A549 (cell line): ENCODE measurements around the gene IFNA2. TPM values are rescaled to one million over a fixed set of nuclear protein-coding genes. Genes with fewer than 3 reads are reported as not detected.

ENCODE experiments used
- ATAC-seq, 2 experiments: fragments of 200-7000 bp in 1 of 2; fragments of >200 bp in 1 of 2; cut with Nextera tagmentation in 1 of 2; cut with Tn5 transposase in 1 of 2; 3 replicates each; pipeline versions ENCODE4 v1.8.0 to v1.9.1; 2018 to 2020; ENCODE audit warnings: mild to moderate bottlenecking in 1 of 2, moderate library complexity in 1 of 2
- CTCF ChIA-PET: fragments of 300-600 bp; sonication (Branson Sonifier 250); formaldehyde crosslinking; extraction: SDS; loops from one replicate; lab custom pipeline; 2021; ENCODE audit warnings: antibody characterized with exemption, inconsistent platforms; lab: Yijun Ruan, JAX
- POLR2A ChIA-PET: fragments of 350-600 bp; formaldehyde crosslinking; extraction: SDS; loops from one replicate; lab custom pipeline; 2021; ENCODE audit warnings: antibody characterized with exemption, inconsistent platforms; lab: Yijun Ruan, JAX
- DNase-seq, 2 experiments: peaks; one replicate each; pipeline versions ENCODE4 v3.0.0 to v3.0.0-alpha.2; 2011 to 2016; ENCODE audit warnings: low read depth in 1 of 2, low spot score in 1 of 2
- FAIRE-seq: peaks from 2 replicates; lab custom pipeline; 2011; peaks lifted over from hg19 to GRCh38; lab: Jason Lieb, UNC
- H3K27ac ChIP-seq, 2 experiments: fragments of >200 bp; sonication (Bioruptor Twin); formaldehyde crosslinking; 3 replicates each; pipeline ENCODE4 v1.5.1; 2016 to 2017
- H3K4me1 ChIP-seq: fragments of >200 bp; sonication (Bioruptor Twin); formaldehyde crosslinking; 3 replicates; pipeline ENCODE4 v1.6.1; 2016
- H3K4me2 ChIP-seq: fragments of >200 bp; sonication (Bioruptor Twin); formaldehyde crosslinking; 3 replicates; pipeline ENCODE4 v1.6.1; 2016
- H3K4me3 ChIP-seq: fragments of >200 bp; sonication (Bioruptor Twin); formaldehyde crosslinking; 3 replicates; pipeline ENCODE4 v1.5.1; 2016
- H3K9me3 ChIP-seq: fragments of >200 bp; sonication (Bioruptor Twin); formaldehyde crosslinking; 3 replicates; pipeline ENCODE4 v1.6.1; 2016
- CTCF ChIP-seq: fragments of >200 bp; sonication (Bioruptor Twin); formaldehyde crosslinking; IDR thresholded peaks from 3 replicates; pipeline ENCODE4 v1.5.1; 2016
- ESRRA ChIP-seq: fragments of 150-350 bp; IDR thresholded peaks from 2 replicates; pipeline ENCODE4 v1.6.1; 2014; ENCODE audit warnings: mild to moderate bottlenecking, low read length, borderline replicate concordance
- FOXS1 ChIP-seq: fragments of 250-450 bp; sonication (Bioruptor Pico); IDR thresholded peaks from 2 replicates; pipeline ENCODE4 v1.5.0; 2020; ENCODE audit warnings: mild to moderate bottlenecking, moderate library complexity
- HMGXB4 ChIP-seq: fragments of 250-450 bp; sonication (Bioruptor Pico); IDR thresholded peaks from 2 replicates; pipeline ENCODE4 v1.5.0; 2021; ENCODE audit warnings: mild to moderate bottlenecking, moderate library complexity, borderline replicate concordance
- HOXB5 ChIP-seq: fragments of 250-450 bp; sonication (Bioruptor Pico); IDR thresholded peaks from 2 replicates; pipeline ENCODE4 v1.5.0; 2020; ENCODE audit warnings: mild to moderate bottlenecking, moderate library complexity
- JUN ChIP-seq, 2 experiments: fragments of >200 bp; sonication (Bioruptor Twin); formaldehyde crosslinking; IDR thresholded peaks; 2 replicates in 1 of 2; 3 replicates in 1 of 2; pipeline ENCODE4 v1.6.1; 2016 to 2017
- JUNB ChIP-seq: fragments of >200 bp; sonication (Bioruptor Twin); formaldehyde crosslinking; IDR thresholded peaks from 2 replicates; pipeline ENCODE4 v1.6.1; 2016
- MAFK ChIP-seq: fragments of 450-650 bp; IDR thresholded peaks from 2 replicates; pipeline ENCODE4 v1.6.1; 2014; ENCODE audit not compliant: partially characterized antibody
- MAX ChIP-seq: IDR thresholded peaks from 2 replicates; pipeline ENCODE4 v1.6.1; 2012
- MYC ChIP-seq: IDR thresholded peaks from 2 replicates; pipeline ENCODE4 v1.6.1; 2012; ENCODE audit warnings: mild to moderate bottlenecking, inconsistent platforms, low read length, improper control_type of control experiment, borderline replicate concordance
- NFE2L2 ChIP-seq: fragments of 150-350 bp; conservative IDR thresholded peaks from 2 replicates; pipeline ENCODE4 v1.6.1; 2014; ENCODE audit warnings: low read length
- PHF8 ChIP-seq: fragments of 200-600 bp; sonication (generic); IDR thresholded peaks from 2 replicates; pipeline ENCODE4 v1.6.1; 2016; ENCODE audit warnings: low read depth, mild to moderate bottlenecking, antibody characterized with exemption, moderate library complexity, borderline replicate concordance
- RAD21 ChIP-seq, 2 experiments: fragments of >200 bp in 1 of 2; sonication (Bioruptor Twin) in 1 of 2; formaldehyde crosslinking in 1 of 2; IDR thresholded peaks in 1 of 2; conservative IDR thresholded peaks in 1 of 2; 2 replicates in 1 of 2; 3 replicates in 1 of 2; pipeline ENCODE4 v1.6.1; 2012 to 2018; ENCODE audit warnings: inconsistent platforms in 1 of 2
- SREBF2 ChIP-seq: fragments of 450-650 bp; IDR thresholded peaks from 2 replicates; pipeline ENCODE4 v1.6.1; 2014; ENCODE audit warnings: mild to moderate bottlenecking, moderate library complexity
- USF2 ChIP-seq: fragments of 450-650 bp; IDR thresholded peaks from 2 replicates; pipeline ENCODE4 v1.6.1; 2014; ENCODE audit warnings: antibody characterized with exemption
- ZC3H11A ChIP-seq: fragments of 450-650 bp; IDR thresholded peaks from 2 replicates; pipeline ENCODE4 v1.6.1; 2014; ENCODE audit warnings: antibody characterized with exemption, mild to moderate bottlenecking
- ZSCAN20 ChIP-seq: fragments of 250-450 bp; sonication (Bioruptor Pico); IDR thresholded peaks from 2 replicates; pipeline ENCODE4 v1.8.0; 2022; ENCODE audit warnings: mild to moderate bottlenecking, moderate library complexity
- WGBS: methylation state at CpG from one replicate; pipeline ENCODE4 v1.1.6; 2017; ENCODE audit errors: missing lambda C conversion rate; 5-methylcytosine and 5-hydroxymethylcytosine counted together
- polyA plus RNA-seq, 4 experiments: library from polyadenylated mRNA; depleted of rRNA in 3 of 4; stranded (reverse); fragments of >200 nt; fragmentation: RNase III in 1 of 4; extraction: RNeasy Plus Mini Kit Qiagen cat#74134 plus additional on column Dnase treatment in 1 of 4; gene quantifications; 2 replicates in 3 of 4; 3 replicates in 1 of 4; pipeline ENCODE4 v1.2.3, GENCODE V29; 2011 to 2017
- TF ChIP-seq, protein P1 (sequence below): fragments of 250-450 bp; sonication (Bioruptor Pico); IDR thresholded peaks from 2 replicates; pipeline ENCODE4 v1.5.0; 2020; ENCODE audit warnings: low read depth, mild to moderate bottlenecking, moderate library complexity
- TF ChIP-seq, protein P2 (sequence below): fragments of 200-600 bp; sonication (generic); IDR thresholded peaks from 2 replicates; pipeline ENCODE4 v1.6.1; 2016; ENCODE audit warnings: antibody characterized with exemption, mild to moderate bottlenecking, moderate library complexity

The IFNA2 gene
- polyA plus RNA-seq, 2 of the 4 experiments (the other 2 are of a cell fraction) = not detected

GRCh38 chr9:21415493-21416267 is 30.5 kb upstream of the IFNA2 start:
- Histone ChIP-seq H3K4me3 (no peak overlapping the region), H3K27ac (peak overlapping the region; percentile 31 to 62; a peak in 4 of 6 replicates), H3K9me3 (no peaks in the 10 kb centered on the region), H3K4me2 (peak overlapping the region; percentile 59), H3K4me1 (peaks cover 24% of the 10 kb centered on the region)
- FAIRE-seq = no peak
- POLR2A ChIA-PET = no interaction called here
- DNase-seq = peak in 1 of 2 experiments; percentile 39
- 45% methylated on average over 5 of the region's 5 CpGs for whole genome bisulfite sequencing
- CTCF ChIA-PET = interaction anchor here (0.9 to 2.3 kb wide), 2 partner anchors 19 to 20 kb away, joined by 3 to 6 read pairs; no protein-coding TSS in a partner anchor
- ATAC-seq = peak in 1 of 2 experiments; percentile 45; a peak in 3 of 6 replicates
- TF ChIP-seq ZC3H11A = no peak
- TF ChIP-seq MAFK = peak; percentile 93
- peak; percentile 70 for TF ChIP-seq NFE2L2
- TF ChIP-seq, all 56 proteins: peak for 2

GRCh38 chr9:21414220-21414940 is 29.2 kb upstream of the IFNA2 start:
- POLR2A ChIA-PET = no interaction called here
- Histone ChIP-seq H3K4me2 (no peak overlapping the region), H3K9me3 (no peaks in the 10 kb centered on the region), H3K27ac (peak overlapping the region in 1 of 2 experiments; percentile 31; a peak in 2 of 6 replicates), H3K4me1 (peaks cover 24% of the 10 kb centered on the region)
- ATAC-seq (no peak), FAIRE-seq (no peak), DNase-seq (no peak)
- WGBS = 95% methylated on average over 2 of the region's 2 CpGs
- CTCF ChIA-PET = interaction anchor here (1.0 to 2.3 kb wide), 2 partner anchors 18 to 178 kb away, joined by 3 to 6 read pairs; no protein-coding TSS in a partner anchor
- TF ChIP-seq HMGXB4 (CRISPR knock-in tag) = no peak
- no peak for TF ChIP-seq USF2
- TF ChIP-seq MYC = no peak
- no peak for TF ChIP-seq JUNB
- TF ChIP-seq CTCF = no peak
- TF ChIP-seq, protein P1, sequence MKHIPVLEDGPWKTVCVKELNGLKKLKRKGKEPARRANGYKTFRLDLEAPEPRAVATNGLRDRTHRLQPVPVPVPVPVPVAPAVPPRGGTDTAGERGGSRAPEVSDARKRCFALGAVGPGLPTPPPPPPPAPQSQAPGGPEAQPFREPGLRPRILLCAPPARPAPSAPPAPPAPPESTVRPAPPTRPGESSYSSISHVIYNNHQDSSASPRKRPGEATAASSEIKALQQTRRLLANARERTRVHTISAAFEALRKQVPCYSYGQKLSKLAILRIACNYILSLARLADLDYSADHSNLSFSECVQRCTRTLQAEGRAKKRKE (CRISPR knock-in tag) = no peak
- TF ChIP-seq SREBF2 = no peak
- TF ChIP-seq ESRRA = no peak
- TF ChIP-seq HOXB5 (CRISPR knock-in tag) = no peak
- no peak for TF ChIP-seq MAFK
- TF ChIP-seq, protein P2, sequence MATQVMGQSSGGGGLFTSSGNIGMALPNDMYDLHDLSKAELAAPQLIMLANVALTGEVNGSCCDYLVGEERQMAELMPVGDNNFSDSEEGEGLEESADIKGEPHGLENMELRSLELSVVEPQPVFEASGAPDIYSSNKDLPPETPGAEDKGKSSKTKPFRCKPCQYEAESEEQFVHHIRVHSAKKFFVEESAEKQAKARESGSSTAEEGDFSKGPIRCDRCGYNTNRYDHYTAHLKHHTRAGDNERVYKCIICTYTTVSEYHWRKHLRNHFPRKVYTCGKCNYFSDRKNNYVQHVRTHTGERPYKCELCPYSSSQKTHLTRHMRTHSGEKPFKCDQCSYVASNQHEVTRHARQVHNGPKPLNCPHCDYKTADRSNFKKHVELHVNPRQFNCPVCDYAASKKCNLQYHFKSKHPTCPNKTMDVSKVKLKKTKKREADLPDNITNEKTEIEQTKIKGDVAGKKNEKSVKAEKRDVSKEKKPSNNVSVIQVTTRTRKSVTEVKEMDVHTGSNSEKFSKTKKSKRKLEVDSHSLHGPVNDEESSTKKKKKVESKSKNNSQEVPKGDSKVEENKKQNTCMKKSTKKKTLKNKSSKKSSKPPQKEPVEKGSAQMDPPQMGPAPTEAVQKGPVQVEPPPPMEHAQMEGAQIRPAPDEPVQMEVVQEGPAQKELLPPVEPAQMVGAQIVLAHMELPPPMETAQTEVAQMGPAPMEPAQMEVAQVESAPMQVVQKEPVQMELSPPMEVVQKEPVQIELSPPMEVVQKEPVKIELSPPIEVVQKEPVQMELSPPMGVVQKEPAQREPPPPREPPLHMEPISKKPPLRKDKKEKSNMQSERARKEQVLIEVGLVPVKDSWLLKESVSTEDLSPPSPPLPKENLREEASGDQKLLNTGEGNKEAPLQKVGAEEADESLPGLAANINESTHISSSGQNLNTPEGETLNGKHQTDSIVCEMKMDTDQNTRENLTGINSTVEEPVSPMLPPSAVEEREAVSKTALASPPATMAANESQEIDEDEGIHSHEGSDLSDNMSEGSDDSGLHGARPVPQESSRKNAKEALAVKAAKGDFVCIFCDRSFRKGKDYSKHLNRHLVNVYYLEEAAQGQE = no peak
- no peak for TF ChIP-seq ZSCAN20 (CRISPR knock-in tag)
- no peak for TF ChIP-seq FOXS1 (CRISPR knock-in tag)
- no peak for TF ChIP-seq PHF8
- TF ChIP-seq MAX = no peak
- TF ChIP-seq RAD21 (conservative IDR thresholded peaks at IDR 0.05 in 1 of 2, IDR thresholded peaks at IDR 0.05 in 1 of 2) = no peak
- TF ChIP-seq JUN (IDR thresholded peaks at IDR 0.05) = no peak
- TF ChIP-seq, all 56 proteins: peak for 0
- no peak overlapping the region for H3K4me3 ChIP-seq
